H1 (cell line): Measurements from ENCODE around the gene LGALS1.

Source experiments
- SIN3A ChIP-seq, 2 experiments: IDR thresholded peaks in 1 of 2; conservative IDR thresholded peaks in 1 of 2; 2 replicates each; pipeline ENCODE4 v1.6.1; 2011 to 2012; ENCODE audit warnings: low read length in 2 of 2, improper control_type of control experiment in 1 of 2, low read depth in 1 of 2, mild to moderate bottlenecking in 1 of 2
- TF ChIP-seq, protein P1 (sequence below), 3 experiments: IDR thresholded peaks; 1 replicate in 2 of 3; 2 replicates in 1 of 3; pipeline versions ENCODE4 v1.5.1 to v1.6.1; 2011; ENCODE audit warnings: low read length in 3 of 3, mild to moderate bottlenecking in 3 of 3, inconsistent platforms in 2 of 3, low read depth in 1 of 3, moderate library complexity in 1 of 3; ENCODE audit not compliant: insufficient read depth in 1 of 3; ENCODE audit errors: control extremely low read depth in 1 of 3

DNA sequence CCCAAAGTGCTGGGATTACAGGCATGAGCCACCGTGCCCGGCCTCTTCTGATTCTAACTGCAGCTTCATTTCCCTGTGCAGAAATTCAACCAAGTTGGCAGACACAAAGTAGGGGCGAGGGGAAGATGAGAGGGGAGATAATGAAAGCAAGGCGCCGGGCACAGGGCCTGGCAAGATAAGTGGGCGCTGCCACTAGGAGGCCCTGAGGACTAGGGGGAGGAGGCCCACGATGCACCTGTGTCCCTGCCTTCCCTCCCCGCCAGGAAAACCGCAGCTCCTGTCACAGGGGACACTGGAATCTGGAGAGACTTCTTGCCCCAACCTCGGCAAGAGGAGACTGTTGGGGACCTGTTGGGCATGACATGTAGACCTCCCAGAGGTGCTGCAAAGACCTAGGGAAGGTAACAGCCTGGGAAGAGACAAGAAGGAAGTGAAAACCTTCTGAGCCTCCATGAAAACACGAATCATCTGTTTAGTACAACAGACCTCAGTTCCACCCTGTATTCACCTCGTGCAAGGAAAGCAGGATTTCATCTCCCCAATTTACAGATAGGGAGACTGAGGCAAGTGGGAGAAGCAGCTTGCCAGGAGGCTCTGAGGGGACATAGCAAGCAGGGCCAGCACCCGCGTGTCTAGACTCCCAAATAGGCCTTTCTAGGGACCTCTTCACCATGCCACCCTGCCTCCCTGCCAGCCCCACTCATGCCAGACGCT is 3.1 kb upstream of the LGALS1 start:
- TF ChIP-seq, protein P1, sequence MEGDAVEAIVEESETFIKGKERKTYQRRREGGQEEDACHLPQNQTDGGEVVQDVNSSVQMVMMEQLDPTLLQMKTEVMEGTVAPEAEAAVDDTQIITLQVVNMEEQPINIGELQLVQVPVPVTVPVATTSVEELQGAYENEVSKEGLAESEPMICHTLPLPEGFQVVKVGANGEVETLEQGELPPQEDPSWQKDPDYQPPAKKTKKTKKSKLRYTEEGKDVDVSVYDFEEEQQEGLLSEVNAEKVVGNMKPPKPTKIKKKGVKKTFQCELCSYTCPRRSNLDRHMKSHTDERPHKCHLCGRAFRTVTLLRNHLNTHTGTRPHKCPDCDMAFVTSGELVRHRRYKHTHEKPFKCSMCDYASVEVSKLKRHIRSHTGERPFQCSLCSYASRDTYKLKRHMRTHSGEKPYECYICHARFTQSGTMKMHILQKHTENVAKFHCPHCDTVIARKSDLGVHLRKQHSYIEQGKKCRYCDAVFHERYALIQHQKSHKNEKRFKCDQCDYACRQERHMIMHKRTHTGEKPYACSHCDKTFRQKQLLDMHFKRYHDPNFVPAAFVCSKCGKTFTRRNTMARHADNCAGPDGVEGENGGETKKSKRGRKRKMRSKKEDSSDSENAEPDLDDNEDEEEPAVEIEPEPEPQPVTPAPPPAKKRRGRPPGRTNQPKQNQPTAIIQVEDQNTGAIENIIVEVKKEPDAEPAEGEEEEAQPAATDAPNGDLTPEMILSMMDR (IDR thresholded peaks at IDR 0.05; ENCODE audit: control extremely low read depth in 1 of 3, insufficient read depth in 1 of 3, low read depth in 1 of 3, low read length in 3 of 3): no peak
- no peak for TF ChIP-seq SIN3A (conservative IDR thresholded peaks at IDR 0.05 in 1 of 2, IDR thresholded peaks at IDR 0.05 in 1 of 2; ENCODE audit: low read depth in 1 of 2, low read length in 2 of 2)
